ENCODE measurements around the gene OTUD4.

Gene OTUD4

DNA sequence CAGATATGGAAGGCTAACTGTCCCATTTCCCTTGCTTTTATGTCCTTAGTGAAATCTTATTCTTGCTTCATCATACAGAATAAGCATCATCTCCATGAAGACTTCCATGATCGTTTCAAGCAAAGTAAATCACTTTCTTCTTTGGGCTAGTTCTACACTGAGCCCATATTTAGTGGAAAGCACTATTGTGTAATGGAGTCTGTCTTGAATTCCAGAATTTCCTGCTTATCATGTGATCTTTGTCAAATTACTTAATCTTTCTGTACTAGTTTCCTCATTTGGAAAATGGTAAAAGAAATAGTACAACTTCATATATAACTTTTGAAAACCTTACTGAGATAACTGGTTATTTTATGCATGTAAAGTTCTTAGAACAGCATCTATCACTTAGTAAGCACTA lies 90.0 kb downstream of the OTUD4 start:
- no peaks in the 10 kb centered on the region for H3K4me1 ChIP-seq (ENCODE audit: control extremely low read depth in 1 of 4, control insufficient read depth in 4 of 4, insufficient read depth in 4 of 4, low read length in 3 of 4)
- no CpG with 5 or more reads among the region's 1 CpG for WGBS (ENCODE audit: insufficient coverage)
- DNase-seq = no peak
- POLR2A ChIA-PET = no interaction called here
- CTCF ChIA-PET = interaction anchor here (1.1 kb wide), 1 partner anchor 18 kb away, joined by 3 read pairs; no protein-coding TSS in a partner anchor
- no peak overlapping the region for H3K4me3 ChIP-seq (ENCODE audit: control insufficient read depth in 1 of 7, extremely low read depth in 1 of 7, insufficient read depth in 4 of 7, low read depth in 2 of 7, low read length in 6 of 7)
- no peak overlapping the region for H3K27ac ChIP-seq (ENCODE audit: insufficient read depth in 1 of 2, low read depth in 1 of 2, low read length in 2 of 2, poor library complexity in 1 of 2, severe bottlenecking in 2 of 2)
- H3K36me3 ChIP-seq (ENCODE audit: control insufficient read depth in 4 of 4, insufficient read depth in 4 of 4, low read length in 3 of 4) = peaks cover 26 to 68% (median 50%) of the 10 kb centered on the region in 4 experiments
- no peaks in the 10 kb centered on the region for H3K27me3 ChIP-seq (replicated peaks in 2 of 5; ENCODE audit: control insufficient read depth in 4 of 5, insufficient read depth in 5 of 5, low read length in 4 of 5)
- H3K9me3 ChIP-seq (ENCODE audit: control extremely low read depth in 1 of 5, control insufficient read depth in 4 of 5, insufficient read depth in 2 of 5, low read depth in 1 of 5, low read length in 4 of 5) = peaks cover 0 to 12% (median 5%) of the 10 kb centered on the region in 5 experiments

DNA sequence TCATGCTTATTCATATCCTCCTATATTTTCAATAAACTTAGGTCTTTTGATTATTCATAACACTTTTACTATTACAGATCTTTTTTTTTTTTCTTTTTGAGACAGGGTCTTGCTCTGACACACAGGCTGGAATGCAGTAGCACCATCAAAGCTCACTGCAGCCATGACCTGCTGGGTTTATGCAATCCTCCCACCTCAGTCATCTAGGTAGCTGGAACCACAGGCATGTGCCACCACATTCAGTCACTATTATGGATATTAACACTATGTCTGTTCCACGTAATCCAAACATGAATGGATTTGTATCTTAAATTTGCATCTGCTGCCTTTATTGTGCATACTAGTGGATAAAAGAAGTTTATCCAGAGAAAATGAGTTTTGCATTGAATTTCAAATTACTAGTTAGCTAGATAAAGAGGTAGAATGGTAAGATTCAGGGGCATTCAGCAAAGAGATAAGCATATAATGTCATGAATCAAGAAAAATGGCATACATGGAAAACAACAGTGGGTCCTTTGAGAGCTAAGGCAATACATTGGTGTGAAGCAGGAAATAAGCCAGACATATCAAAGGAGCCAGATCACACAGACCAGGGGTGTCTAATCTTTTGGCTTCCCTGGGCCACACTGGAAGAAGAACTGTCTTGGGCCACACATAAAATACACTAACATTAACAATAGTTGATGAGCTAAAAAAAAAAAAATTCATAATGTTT lies 96.3 kb downstream of the OTUD4 start:
- Histone ChIP-seq H3K36me3 (ENCODE audit: control insufficient read depth in 4 of 4, insufficient read depth in 4 of 4, low read length in 3 of 4) (peaks cover 7 to 28% (median 22%) of the 10 kb centered on the region in 4 experiments), H3K9me3 (ENCODE audit: control extremely low read depth in 1 of 5, control insufficient read depth in 4 of 5, insufficient read depth in 2 of 5, low read depth in 1 of 5, low read length in 4 of 5) (no peaks in the 10 kb centered on the region), H3K4me3 (ENCODE audit: control insufficient read depth in 1 of 7, extremely low read depth in 1 of 7, insufficient read depth in 4 of 7, low read depth in 2 of 7, low read length in 6 of 7) (no peak overlapping the region), H3K4me1 (ENCODE audit: control extremely low read depth in 1 of 4, control insufficient read depth in 4 of 4, insufficient read depth in 4 of 4, low read length in 3 of 4) (no peaks in the 10 kb centered on the region), H3K27ac (ENCODE audit: insufficient read depth in 1 of 2, low read depth in 1 of 2, low read length in 2 of 2, poor library complexity in 1 of 2, severe bottlenecking in 2 of 2) (no peak overlapping the region), H3K27me3 (replicated peaks in 2 of 5; ENCODE audit: control insufficient read depth in 4 of 5, insufficient read depth in 5 of 5, low read length in 4 of 5) (no peaks in the 10 kb centered on the region)
- CTCF ChIA-PET = interaction anchor here (1.0 kb wide), 1 partner anchor 11 kb away, joined by 3 read pairs; no protein-coding TSS in a partner anchor
- DNase-seq = peak; percentile 10 to 31 (median 15)
- no CpG with 5 or more reads among the region's 1 CpG for WGBS (ENCODE audit: insufficient coverage)
- POLR2A ChIA-PET = no interaction called here
